ENCODE measurements around the gene RTKN2.

DNA sequence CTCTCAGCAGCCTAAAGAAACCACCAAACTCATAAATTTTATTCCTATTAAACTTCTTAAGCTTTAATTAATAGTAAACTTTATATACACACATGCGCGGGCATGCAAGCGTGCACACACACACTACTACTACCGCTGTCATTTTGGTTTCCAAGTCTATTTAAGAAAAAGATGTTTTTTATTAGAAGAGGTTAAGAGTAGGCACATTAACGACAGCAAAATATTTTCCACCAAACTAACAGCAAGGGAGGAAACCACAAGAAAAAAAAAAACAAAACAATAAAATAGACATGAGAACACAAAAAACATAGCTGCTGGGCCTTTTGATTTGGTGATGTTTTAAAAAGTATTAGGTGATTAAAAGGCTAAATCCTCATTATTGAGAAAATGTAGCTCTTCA, 28.6 kb downstream of the RTKN2 start:
- TF ChIP-seq TAF1 (IDR thresholded peaks at IDR 0.05; ENCODE audit: low read depth): no peak
- TF ChIP-seq, protein P1, sequence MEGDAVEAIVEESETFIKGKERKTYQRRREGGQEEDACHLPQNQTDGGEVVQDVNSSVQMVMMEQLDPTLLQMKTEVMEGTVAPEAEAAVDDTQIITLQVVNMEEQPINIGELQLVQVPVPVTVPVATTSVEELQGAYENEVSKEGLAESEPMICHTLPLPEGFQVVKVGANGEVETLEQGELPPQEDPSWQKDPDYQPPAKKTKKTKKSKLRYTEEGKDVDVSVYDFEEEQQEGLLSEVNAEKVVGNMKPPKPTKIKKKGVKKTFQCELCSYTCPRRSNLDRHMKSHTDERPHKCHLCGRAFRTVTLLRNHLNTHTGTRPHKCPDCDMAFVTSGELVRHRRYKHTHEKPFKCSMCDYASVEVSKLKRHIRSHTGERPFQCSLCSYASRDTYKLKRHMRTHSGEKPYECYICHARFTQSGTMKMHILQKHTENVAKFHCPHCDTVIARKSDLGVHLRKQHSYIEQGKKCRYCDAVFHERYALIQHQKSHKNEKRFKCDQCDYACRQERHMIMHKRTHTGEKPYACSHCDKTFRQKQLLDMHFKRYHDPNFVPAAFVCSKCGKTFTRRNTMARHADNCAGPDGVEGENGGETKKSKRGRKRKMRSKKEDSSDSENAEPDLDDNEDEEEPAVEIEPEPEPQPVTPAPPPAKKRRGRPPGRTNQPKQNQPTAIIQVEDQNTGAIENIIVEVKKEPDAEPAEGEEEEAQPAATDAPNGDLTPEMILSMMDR (IDR thresholded peaks at IDR 0.05; ENCODE audit: poor library complexity, severe bottlenecking): no peak
- no peak for TF ChIP-seq EZH2 (IDR thresholded peaks at IDR 0.05; ENCODE audit: borderline replicate concordance, insufficient read depth, low read length, poor library complexity, severe bottlenecking)

Measured in neural cell (in vitro differentiated cells).